Activated T-helper 2 cell treated with anti-CD3 and anti-CD28 coated beads, Interferon-gamma antibody, Interleukin-2, Interleukin-4, amounts not matched to agents 10 μg/mL and 5 μg/mL and 100 μg/mL, durations not matched to agents 14 hours and 24 hours and 36 hours (primary cell): Measurements from ENCODE around the gene APPL2. TPM values are rescaled to one million over a fixed set of nuclear protein-coding genes. Genes with fewer than 3 reads are reported as not detected.

ENCODE experiments used
- DNase-seq: peaks from one replicate; pipeline ENCODE4 v3.0.0; 2021; ENCODE audit warnings: low spot score
- H3K27ac Mint-ChIP-seq: one replicate; pipeline ENCODE4 v1.8.0; 2021; ENCODE audit warnings: mixed read lengths
- H3K27me3 Mint-ChIP-seq: one replicate; pipeline ENCODE4 v1.8.0; 2021; ENCODE audit warnings: low read depth, mixed read lengths
- H3K36me3 Mint-ChIP-seq: one replicate; pipeline ENCODE4 v1.8.0; 2021; ENCODE audit warnings: low read depth, mixed read lengths
- H3K4me1 Mint-ChIP-seq: one replicate; pipeline ENCODE4 v1.8.0; 2021; ENCODE audit warnings: low read depth, mixed read lengths
- H3K4me3 Mint-ChIP-seq: one replicate; pipeline ENCODE4 v1.8.0; 2021; ENCODE audit warnings: low read depth, mild to moderate bottlenecking, moderate library complexity, mixed read lengths
- H3K9me3 Mint-ChIP-seq: one replicate; pipeline ENCODE4 v1.8.0; 2021; ENCODE audit warnings: mixed read lengths
- intact Hi-C: fragments of 100-400 bp; cut with micrococcal nuclease; formaldehyde crosslinking; loops from one replicate; pipeline ENCODE4 v1.15.1; 2023
- total RNA-seq: library from RNA; stranded (reverse); gene quantifications from 2 replicates; pipeline ENCODE4 v1.2.3, GENCODE V29; 2022

The APPL2 gene
- total RNA-seq, 1 donor from 2014 or later, result 28.8 TPM

DNA sequence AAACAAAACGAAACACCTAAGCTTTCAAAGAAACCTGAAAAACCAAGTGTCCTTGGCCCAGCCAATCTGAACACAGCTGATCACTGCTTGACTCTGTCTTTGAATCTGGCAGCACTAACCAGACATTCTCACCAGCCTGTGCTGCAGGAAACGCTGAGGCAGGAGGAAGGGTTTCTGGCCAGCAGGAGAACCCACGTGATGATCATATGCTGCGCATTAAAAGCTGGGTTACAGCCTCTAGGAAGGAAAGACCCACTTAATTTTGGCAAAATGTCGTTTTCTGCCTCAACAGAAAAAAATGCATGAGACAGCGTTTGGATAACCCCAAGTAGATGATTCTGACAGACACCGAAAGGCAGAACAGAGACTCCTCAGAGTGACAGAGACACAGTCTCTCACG lies 9.8 kb downstream of the APPL2 start:
- intact Hi-C loops, result loop anchor here (5.0 kb wide), 3 partner anchors 51 to 939 kb away; no protein-coding TSS in a partner anchor
- H3K27me3 Mint-ChIP-seq, result no peaks in the 10 kb centered on the region
- H3K36me3 Mint-ChIP-seq, result peaks cover 75% of the 10 kb centered on the region
- H3K9me3 Mint-ChIP-seq, result no peaks in the 10 kb centered on the region
- H3K27ac Mint-ChIP-seq, result peak overlapping the region; percentile 51
- peak; percentile 21 for DNase-seq
- peaks cover 51% of the 10 kb centered on the region for H3K4me1 Mint-ChIP-seq
- no peak overlapping the region for H3K4me3 Mint-ChIP-seq

DNA sequence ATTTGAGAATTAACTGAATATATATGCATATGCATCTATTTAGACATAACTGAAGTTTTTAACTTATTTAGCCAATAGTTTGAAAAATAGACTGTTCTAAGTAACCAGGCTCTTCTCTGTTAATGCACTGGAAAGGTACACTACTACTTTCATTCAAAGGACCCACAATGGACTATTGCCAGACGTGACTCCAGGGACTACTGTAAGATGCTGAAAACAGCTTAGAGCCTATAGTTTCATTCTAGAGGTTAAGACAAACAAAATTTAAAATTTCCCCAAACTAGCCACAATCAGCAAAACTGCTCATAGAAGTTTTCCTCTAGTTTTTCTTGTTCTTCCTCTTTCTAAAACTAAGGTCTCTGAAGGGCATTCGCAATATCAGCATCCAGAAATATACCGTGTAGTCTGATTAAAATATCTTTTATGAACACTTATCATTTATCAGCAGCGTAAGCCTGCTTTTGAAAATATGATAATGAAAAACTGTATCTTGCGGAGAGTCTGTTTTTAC lies 10.4 kb downstream of the APPL2 start:
- Mint-ChIP-seq H3K4me3 (no peak overlapping the region), H3K27me3 (no peaks in the 10 kb centered on the region), H3K4me1 (peaks cover 46% of the 10 kb centered on the region), H3K27ac (no peak overlapping the region), H3K36me3 (peaks cover 69% of the 10 kb centered on the region), H3K9me3 (no peaks in the 10 kb centered on the region)
- intact Hi-C loops, result loop anchor here (5.0 kb wide), 3 partner anchors 52 to 938 kb away; no protein-coding TSS in a partner anchor
- no peak for DNase-seq

DNA sequence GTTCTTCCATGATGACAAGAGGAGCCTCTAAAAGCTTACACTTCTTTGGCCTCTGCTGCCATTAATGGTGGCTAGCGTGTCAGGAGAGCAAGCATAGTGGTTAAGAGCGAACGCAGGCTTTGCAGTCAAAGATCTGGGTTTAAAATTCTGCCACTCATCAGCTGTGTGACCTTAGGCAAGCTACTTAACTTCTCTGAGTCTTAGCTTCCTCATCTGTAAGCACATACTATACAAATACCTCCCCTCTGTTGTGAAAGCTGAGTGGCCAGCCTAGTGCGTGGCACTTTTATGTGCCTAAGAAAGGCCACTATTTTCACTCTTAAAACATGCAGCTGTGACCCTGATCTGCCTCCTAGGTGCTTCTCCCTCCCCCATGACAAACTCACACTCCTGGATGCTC lies 11.6 kb downstream of the APPL2 start:
- Mint-ChIP-seq H3K27ac (peak overlapping the region; percentile 19), H3K36me3 (peaks cover 68% of the 10 kb centered on the region)

DNA sequence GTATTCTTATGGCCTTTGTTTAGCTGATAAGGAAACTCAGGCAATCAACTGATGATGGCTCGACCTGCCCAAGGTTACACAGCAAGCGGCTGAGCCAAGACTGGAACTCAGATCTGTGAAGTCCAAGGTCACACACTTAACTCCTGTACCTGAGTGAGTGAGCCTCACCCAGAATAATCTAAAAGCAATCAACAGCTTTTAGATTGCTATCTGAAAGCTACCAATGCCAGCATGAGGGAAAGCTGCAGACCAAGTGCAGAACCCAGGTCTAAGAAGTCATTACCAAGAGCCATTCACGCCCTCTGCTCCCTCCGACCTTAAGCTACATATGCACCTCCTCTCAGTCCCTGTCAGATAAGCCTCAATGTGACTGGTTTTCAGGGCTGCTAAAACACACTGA lies 12.1 kb downstream of the APPL2 start:
- H3K4me3 Mint-ChIP-seq, result no peak overlapping the region
- H3K9me3 Mint-ChIP-seq, result no peaks in the 10 kb centered on the region
- no peak overlapping the region for H3K27ac Mint-ChIP-seq
- DNase-seq, result no peak
- no peaks in the 10 kb centered on the region for H3K27me3 Mint-ChIP-seq
- peaks cover 66% of the 10 kb centered on the region for H3K36me3 Mint-ChIP-seq
- intact Hi-C loops, result no loop called here
- peaks cover 36% of the 10 kb centered on the region for H3K4me1 Mint-ChIP-seq

More for the DNA sequence above, 11.6 kb downstream of the APPL2 start:
- Mint-ChIP-seq H3K4me3 (no peak overlapping the region), H3K27me3 (no peaks in the 10 kb centered on the region), H3K4me1 (peaks cover 39% of the 10 kb centered on the region), H3K9me3 (no peaks in the 10 kb centered on the region)
- no peak for DNase-seq
- intact Hi-C loops, result no loop called here

DNA sequence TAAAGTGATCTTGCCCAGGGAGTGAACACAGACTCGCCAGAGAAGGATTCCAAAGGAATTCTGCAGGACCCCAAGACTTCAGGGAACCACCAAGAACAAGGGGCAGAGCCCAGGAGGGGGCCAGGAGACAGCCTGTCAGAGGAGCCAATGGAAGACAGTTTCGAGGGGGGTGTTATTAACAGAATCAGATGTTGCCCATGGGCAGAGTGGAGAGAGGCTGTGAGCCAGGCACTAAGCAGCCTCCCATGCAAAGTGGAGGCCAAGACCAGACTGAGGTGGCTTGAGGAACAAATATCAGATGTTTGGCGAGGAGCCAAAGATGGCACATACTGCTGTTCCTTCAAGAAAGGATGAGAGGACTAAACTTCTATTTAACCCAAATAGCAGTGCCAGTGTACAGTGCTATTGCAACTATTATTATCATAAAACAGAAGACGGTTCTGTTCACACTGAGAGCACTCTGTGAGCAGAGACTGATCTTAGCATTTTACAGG lies 12.6 kb downstream of the APPL2 start:
- DNase-seq, result no peak
- peaks cover 31% of the 10 kb centered on the region for H3K4me1 Mint-ChIP-seq
- intact Hi-C loops, result no loop called here
- H3K27me3 Mint-ChIP-seq, result no peaks in the 10 kb centered on the region
- no peaks in the 10 kb centered on the region for H3K9me3 Mint-ChIP-seq
- H3K27ac Mint-ChIP-seq, result no peak overlapping the region
- no peak overlapping the region for H3K4me3 Mint-ChIP-seq
- peaks cover 63% of the 10 kb centered on the region for H3K36me3 Mint-ChIP-seq

DNA sequence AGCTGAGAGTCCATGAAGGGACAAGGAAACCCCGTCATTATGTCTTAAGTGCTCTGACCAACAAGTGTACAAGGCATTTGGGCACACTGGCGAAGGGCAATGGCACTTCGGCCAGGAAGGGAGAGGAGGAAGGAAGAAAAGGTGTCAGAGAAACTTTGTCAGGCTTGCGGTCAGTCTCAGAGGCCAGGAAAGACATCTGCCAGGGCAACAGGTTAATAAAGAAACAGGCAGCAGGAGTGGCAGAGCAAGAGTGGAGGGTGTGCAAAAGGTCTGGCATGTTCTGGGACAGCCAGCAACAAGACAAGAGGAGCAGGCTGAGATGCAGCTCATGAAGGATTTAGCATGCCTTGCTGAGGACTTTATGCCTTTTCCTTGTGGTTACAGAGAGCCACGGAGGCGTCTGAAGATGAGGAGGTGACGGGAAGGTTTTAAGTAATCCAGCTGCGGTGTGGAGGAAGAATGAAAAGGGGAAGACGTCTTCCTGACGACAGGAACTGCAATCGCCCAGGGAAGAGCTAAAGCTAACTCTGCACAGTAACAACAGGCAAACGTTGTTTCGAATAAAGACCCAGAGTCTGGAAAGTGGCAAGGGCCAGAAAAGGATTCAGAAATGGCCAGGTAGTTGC lies 13.1 kb downstream of the APPL2 start:
- H3K4me3 Mint-ChIP-seq, result no peak overlapping the region

DNA sequence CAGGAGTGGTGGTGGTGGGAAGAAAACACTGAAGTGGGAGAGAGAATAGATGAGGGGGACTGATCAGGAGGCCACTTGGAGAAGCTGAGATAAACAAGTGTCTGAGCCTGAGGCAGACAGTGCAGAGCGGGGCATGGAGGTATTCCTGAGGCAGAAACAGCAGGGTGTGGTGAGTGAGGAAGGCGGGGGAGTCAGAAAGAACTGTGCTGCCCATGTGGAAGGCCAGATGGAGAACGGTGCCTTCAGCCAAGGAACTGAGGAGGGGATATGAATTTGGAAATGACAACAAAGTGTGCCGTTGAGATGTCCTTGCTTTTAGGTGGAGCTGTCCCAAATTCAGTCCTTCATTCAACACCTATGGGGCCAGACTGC lies 13.7 kb downstream of the APPL2 start:
- intact Hi-C loops, result no loop called here
- peaks cover 58% of the 10 kb centered on the region for H3K36me3 Mint-ChIP-seq
- no peak for DNase-seq
- no peak overlapping the region for H3K27ac Mint-ChIP-seq
- H3K9me3 Mint-ChIP-seq, result no peaks in the 10 kb centered on the region
- peaks cover 24% of the 10 kb centered on the region for H3K4me1 Mint-ChIP-seq
- no peak overlapping the region for H3K4me3 Mint-ChIP-seq
- H3K27me3 Mint-ChIP-seq, result no peaks in the 10 kb centered on the region

More for the DNA sequence above, 13.1 kb downstream of the APPL2 start:
- H3K36me3 Mint-ChIP-seq, result peaks cover 59% of the 10 kb centered on the region
- no peaks in the 10 kb centered on the region for H3K9me3 Mint-ChIP-seq
- peaks cover 30% of the 10 kb centered on the region for H3K4me1 Mint-ChIP-seq
- no peak for DNase-seq
- H3K27ac Mint-ChIP-seq, result peak overlapping the region; percentile 10
- intact Hi-C loops, result no loop called here
- no peaks in the 10 kb centered on the region for H3K27me3 Mint-ChIP-seq

DNA sequence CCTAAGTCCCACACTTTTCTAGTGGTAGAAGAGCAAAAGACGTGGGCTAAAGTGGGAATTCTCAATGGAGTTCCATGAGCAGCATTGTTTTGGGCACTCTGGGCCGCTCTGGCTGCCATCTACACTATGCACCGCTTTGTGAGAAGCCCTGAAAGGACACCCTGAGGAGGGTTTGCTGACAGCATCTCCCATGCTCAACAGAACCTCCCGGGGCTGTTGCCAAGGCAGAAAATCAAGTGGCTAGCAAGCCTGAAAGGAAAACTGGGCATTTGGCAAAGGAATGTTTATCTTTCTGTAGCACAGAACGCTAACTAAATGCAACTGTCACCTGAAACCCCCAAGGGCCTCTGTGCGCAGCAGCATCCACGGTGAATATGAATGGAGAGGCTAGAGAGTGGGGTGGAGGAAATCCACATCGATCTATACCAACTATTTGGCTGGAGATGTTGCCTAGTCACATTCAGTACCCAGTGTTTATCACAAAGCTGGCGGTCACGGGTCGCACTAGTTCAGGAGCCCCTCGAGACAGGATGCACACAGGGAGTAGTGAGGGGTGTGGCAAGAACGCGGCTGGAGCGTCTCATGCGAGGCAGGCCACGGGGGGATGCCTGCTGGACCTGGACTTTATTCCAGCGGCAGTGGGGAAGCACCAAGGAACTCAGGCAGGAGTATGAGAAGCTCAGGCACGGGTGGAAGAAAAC lies 14.2 kb downstream of the APPL2 start:
- DNase-seq, result no peak
- Mint-ChIP-seq H3K4me1 (peaks cover 23% of the 10 kb centered on the region), H3K36me3 (peaks cover 59% of the 10 kb centered on the region), H3K27me3 (no peaks in the 10 kb centered on the region), H3K9me3 (no peaks in the 10 kb centered on the region), H3K4me3 (no peak overlapping the region), H3K27ac (no peak overlapping the region)
- intact Hi-C loops, result no loop called here

DNA sequence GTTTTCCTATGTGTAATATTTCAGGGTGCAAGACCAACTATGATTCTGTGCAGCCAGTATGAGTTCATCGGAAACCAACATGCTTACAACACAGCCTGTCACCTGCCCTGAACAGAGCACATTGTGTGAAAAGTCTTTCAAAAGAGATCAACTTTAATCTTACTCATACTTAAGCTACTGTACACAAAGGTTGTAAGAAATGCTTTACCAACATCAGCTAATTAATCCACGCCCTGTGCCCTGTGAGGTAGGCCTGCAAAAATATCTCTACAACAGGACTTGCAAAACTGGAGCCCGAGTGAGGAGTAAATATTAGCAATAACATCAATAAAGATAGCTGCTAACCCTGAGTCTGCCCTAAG lies 15.1 kb downstream of the APPL2 start:
- intact Hi-C loops, result no loop called here

DNA sequence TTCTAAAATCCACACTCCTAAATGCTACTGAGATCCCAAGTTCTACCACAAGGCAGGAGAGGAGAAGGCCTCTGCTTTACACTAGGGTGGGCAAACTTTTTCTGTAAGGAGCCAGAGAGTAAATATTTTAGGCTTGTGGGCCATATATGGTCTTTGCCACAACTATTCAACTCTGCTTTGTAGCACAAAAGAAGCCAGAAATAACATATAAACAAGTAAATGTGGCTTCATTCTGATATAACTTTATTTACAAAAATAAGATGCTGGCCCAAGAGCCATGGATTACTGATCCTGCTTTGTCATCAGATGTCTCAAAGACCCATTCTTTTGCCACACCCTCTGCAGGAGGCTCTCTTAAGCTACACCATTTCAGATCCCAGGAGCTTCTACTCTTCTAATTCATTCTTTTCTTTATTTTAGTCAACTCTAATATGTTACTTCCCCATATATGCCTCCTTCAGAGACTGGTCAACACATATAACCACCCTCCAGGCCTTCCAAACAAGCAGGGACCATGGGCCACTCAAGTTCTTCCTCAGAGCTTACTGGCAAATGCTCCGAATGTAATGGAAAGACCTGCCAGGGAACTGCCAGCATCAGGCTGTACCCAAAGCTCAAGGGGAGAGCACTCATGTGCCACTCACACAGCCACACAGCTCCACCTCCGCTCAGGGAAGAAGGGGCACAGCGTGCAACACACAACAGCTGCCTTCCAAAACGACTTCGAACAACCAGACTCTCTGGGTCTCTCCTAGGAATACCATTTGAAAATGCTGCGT lies 15.6 kb downstream of the APPL2 start:
- Mint-ChIP-seq H3K4me1 (peaks cover 11% of the 10 kb centered on the region), H3K36me3 (peaks cover 59% of the 10 kb centered on the region), H3K4me3 (no peak overlapping the region), H3K9me3 (no peaks in the 10 kb centered on the region), H3K27ac (no peak overlapping the region), H3K27me3 (no peaks in the 10 kb centered on the region)
- intact Hi-C loops, result no loop called here
- no peak for DNase-seq

More for the DNA sequence above, 15.1 kb downstream of the APPL2 start:
- Mint-ChIP-seq H3K4me3 (no peak overlapping the region), H3K27ac (no peak overlapping the region), H3K27me3 (no peaks in the 10 kb centered on the region), H3K9me3 (no peaks in the 10 kb centered on the region), H3K36me3 (peaks cover 59% of the 10 kb centered on the region), H3K4me1 (peaks cover 16% of the 10 kb centered on the region)
- DNase-seq, result no peak

DNA sequence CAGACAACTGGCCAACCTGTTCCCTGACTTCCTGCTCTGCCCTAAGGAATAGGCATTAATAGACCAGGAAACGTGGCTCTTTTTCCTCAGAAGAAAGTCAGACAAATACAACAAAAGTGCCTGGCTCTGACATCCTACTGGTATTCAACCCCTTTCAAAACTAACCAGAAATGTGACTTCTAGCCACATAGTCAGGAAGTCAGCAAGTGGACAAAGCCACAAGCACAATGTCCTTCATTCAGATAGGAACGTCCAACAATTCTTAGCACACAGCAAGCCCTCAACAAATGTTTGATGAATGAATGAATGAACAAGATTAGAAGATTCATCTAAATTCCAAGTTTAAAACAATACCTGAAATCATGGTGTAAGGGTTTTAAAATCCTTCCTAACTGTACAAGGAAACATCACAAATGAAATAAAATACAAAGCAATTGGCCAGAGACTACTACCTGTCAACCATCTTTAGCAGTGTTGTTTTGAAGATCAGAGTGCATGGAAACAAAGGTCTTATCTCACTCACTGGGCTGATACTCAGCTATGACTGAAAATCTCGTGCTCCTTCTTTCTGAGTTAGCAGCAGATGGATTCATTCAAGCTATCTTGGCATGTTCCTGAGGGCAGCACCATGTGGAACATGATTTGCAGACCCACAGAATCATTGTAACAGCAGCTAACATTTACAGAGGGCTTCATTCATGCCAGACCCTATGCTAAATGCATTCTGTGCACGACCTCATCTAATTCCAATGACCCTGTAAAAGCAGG lies 16.5 kb downstream of the APPL2 start:
- intact Hi-C loops, result no loop called here

DNA sequence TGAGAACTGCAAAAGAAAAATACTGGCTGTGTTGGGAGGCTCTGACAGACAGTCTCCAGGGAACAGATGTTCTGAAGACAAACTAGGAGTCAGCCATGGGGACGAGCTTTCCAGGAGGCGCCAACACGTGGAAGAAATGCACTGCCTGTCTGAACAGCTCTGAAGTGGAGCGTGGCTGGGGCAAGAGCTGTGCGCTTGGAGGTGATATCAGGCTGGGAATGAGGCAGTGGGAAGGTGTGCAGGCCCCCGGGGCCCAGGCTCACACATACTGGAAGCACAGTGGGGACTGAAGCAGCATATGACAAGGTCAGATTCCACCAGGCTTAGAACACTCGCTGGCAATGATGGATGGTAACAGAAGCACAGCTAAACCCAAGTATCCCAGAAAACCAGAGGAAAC lies 17.5 kb downstream of the APPL2 start:
- Mint-ChIP-seq H3K27ac (no peak overlapping the region), H3K4me1 (peaks cover 2% of the 10 kb centered on the region), H3K36me3 (peaks cover 61% of the 10 kb centered on the region), H3K9me3 (no peaks in the 10 kb centered on the region), H3K4me3 (no peak overlapping the region), H3K27me3 (no peaks in the 10 kb centered on the region)
- no peak for DNase-seq
- intact Hi-C loops, result no loop called here

More for the DNA sequence above, 16.5 kb downstream of the APPL2 start:
- no peak for DNase-seq
- H3K4me1 Mint-ChIP-seq, result peaks cover 2% of the 10 kb centered on the region
- no peak overlapping the region for H3K27ac Mint-ChIP-seq
- no peak overlapping the region for H3K4me3 Mint-ChIP-seq
- no peaks in the 10 kb centered on the region for H3K9me3 Mint-ChIP-seq
- H3K27me3 Mint-ChIP-seq, result no peaks in the 10 kb centered on the region
- H3K36me3 Mint-ChIP-seq, result peaks cover 58% of the 10 kb centered on the region
